ENCODE data around the gene ADORA2A.

ADORA2A gene

GRCh38 chr22:24393012-24393559 lies 34.3 kb upstream of the ADORA2A start:
- in situ Hi-C loops (cut with MboI; ENCODE audit: low sequenced_read_pairs, unreplicated experiment): no loop called here
- TF ChIP-seq CTCF (IDR thresholded peaks at IDR 0.05; ENCODE audit: borderline replicate concordance, control extremely low read depth, extremely low read depth, insufficient read depth, missing control alignments): no peak
- DNase-seq (ENCODE audit: low spot score): no peak

DNA sequence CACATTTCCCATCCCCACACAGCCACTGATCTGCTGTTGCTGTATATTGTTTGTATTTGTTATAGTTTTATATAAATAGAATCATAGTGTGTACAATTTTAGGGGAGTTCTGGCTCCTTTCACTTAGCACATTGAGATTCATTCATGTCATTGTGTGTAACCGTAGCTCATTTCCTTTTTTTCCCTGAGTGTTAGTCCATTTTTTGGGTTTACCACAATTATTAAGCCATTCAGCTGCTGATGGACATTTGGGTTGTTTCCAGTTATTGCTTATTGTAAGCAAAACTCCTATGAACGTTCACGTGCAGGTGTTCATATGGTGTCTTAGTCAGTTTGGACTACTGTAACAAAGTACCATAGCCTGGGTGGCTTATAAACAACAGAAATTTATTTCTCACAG lies 33.6 kb upstream of the ADORA2A start:
- no peak for TF ChIP-seq CTCF (IDR thresholded peaks at IDR 0.05; ENCODE audit: borderline replicate concordance, control extremely low read depth, extremely low read depth, insufficient read depth, missing control alignments)
- in situ Hi-C loops (cut with MboI; ENCODE audit: low sequenced_read_pairs, unreplicated experiment): no loop called here
- no peak for DNase-seq (ENCODE audit: low spot score)

DNA sequence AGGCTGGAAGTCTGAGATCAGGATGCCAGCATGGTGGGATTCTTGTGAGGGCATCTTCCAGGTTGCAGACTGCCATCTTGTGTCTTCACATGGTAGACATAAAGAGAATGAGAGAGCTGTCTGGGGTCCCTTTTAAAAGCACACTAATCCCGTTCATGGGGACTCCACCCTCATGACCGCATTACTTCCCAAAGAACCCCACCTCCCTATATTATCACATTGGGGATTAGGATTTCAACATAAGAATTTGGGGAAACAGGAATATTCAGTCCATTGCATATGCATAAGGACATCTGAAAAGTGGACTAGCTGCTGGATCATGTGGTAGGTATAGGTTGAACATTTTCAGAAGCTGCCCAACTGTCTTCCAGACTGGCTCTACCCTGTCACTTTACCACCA lies 33.1 kb upstream of the ADORA2A start:
- no peak for DNase-seq (ENCODE audit: low spot score)
- in situ Hi-C loops (cut with MboI; ENCODE audit: low sequenced_read_pairs, unreplicated experiment): no loop called here
- TF ChIP-seq CTCF (IDR thresholded peaks at IDR 0.05; ENCODE audit: borderline replicate concordance, control extremely low read depth, extremely low read depth, insufficient read depth, missing control alignments): no peak

GRCh38 chr22:24398409-24398808 lies 29.0 kb upstream of the ADORA2A start:
- TF ChIP-seq CTCF (IDR thresholded peaks at IDR 0.05; ENCODE audit: borderline replicate concordance, control extremely low read depth, extremely low read depth, insufficient read depth, missing control alignments): no peak
- in situ Hi-C loops (cut with MboI; ENCODE audit: low sequenced_read_pairs, unreplicated experiment): no loop called here
- no peak for DNase-seq (ENCODE audit: low spot score)

GRCh38 chr22:24400034-24400725 lies 27.2 kb upstream of the ADORA2A start:
- in situ Hi-C loops (cut with MboI; ENCODE audit: low sequenced_read_pairs, unreplicated experiment): no loop called here
- no peak for TF ChIP-seq CTCF (IDR thresholded peaks at IDR 0.05; ENCODE audit: borderline replicate concordance, control extremely low read depth, extremely low read depth, insufficient read depth, missing control alignments)
- DNase-seq (ENCODE audit: low spot score): peak; percentile 32

DNA sequence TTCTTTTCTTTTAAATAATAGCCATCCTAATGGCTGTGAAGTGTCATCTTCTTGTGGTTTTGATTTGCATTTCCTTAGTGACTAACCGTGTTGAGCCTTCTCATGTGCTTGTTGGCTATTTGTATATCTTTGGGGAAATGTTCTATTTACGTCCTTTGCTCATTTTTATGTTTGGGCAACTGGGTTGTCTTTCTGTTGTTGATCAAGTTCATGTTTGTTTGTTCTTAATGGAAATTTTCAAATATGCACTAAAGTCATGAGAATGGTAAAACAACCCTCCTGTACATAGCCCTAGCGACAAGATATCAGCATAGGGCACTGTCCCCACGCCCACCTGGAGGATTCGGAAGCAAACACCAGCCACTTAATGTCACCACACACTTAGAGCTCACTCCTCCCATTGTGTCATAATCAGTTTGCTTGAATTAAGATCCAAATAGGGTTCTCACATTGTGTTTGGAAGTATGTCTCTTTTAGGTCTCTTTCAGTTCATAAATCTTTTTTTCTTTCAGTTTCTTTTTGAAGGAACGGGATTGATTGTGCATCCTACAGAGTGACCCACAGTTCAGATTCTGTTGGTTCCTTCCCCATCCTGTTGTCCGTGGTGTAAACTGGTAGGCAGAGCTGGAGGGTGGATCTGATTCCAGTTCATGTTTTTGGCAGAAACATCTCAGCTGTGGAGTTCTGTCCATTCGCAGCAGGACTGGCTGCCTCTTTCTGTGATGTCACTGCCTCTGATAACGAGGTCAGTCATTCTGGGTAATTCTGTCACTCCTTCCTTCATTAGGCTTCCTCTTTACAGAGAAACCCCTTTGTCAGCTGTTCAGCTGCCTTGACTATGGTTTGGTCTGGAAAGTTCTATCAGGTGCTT lies 26.4 kb upstream of the ADORA2A start:
- DNase-seq (ENCODE audit: low spot score): peak; percentile 62
- in situ Hi-C loops (cut with MboI; ENCODE audit: low sequenced_read_pairs, unreplicated experiment): no loop called here
- no peak for TF ChIP-seq CTCF (IDR thresholded peaks at IDR 0.05; ENCODE audit: borderline replicate concordance, control extremely low read depth, extremely low read depth, insufficient read depth, missing control alignments)
